ENCODE results near the gene NDUFAF7.

DNA sequence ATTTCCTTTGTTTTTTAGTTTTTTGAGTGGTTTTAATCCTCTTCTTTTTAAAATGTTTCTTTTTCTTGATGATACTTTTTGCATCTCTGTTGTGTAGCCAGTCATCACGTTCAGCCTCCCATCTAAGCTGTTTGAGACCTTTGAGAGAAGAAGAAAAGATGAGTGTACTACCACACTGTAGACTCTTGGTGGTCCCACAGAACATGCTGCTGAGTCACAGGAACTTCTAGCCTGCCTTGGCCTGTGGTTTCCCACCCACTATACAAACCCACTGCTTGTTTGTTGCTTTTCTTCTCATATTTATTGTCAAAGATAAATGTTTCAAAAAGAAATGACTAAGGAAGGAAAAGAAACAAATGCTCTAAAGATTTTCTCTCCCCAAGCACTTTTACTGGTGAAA, 29.7 kb upstream of the NDUFAF7 start:
- TF ChIP-seq, protein P1, sequence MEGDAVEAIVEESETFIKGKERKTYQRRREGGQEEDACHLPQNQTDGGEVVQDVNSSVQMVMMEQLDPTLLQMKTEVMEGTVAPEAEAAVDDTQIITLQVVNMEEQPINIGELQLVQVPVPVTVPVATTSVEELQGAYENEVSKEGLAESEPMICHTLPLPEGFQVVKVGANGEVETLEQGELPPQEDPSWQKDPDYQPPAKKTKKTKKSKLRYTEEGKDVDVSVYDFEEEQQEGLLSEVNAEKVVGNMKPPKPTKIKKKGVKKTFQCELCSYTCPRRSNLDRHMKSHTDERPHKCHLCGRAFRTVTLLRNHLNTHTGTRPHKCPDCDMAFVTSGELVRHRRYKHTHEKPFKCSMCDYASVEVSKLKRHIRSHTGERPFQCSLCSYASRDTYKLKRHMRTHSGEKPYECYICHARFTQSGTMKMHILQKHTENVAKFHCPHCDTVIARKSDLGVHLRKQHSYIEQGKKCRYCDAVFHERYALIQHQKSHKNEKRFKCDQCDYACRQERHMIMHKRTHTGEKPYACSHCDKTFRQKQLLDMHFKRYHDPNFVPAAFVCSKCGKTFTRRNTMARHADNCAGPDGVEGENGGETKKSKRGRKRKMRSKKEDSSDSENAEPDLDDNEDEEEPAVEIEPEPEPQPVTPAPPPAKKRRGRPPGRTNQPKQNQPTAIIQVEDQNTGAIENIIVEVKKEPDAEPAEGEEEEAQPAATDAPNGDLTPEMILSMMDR (IDR thresholded peaks at IDR 0.05) = no peak
- TF ChIP-seq POLR2A (IDR thresholded peaks at IDR 0.05) = no peak

Data from ovary (tissue), 3 donors.